GM12878 (cell line): ENCODE data around the gene REPS1. TPM values are rescaled to one million over a fixed set of nuclear protein-coding genes. Genes with fewer than 3 reads are reported as not detected.

Source experiments
- ATAC-seq: fragments of 200-7000 bp; cut with Tn5 transposase; 3 replicates; pipeline ENCODE4 v1.9.1; 2020; ENCODE audit warnings: mild to moderate bottlenecking, moderate library complexity
- BruUV-seq: library from RNA; stranded (reverse); fragments of 400-500 nt; replicated peaks from 2 replicates; lab custom pipeline; 2021; lab: Mats Ljungman, UMichigan
- CTCF ChIA-PET: fragments of 300-600 bp; sonication (Branson Sonifier 250); formaldehyde crosslinking; extraction: SDS; loops from one replicate; lab custom pipeline; 2021; ENCODE audit warnings: inconsistent platforms; lab: Yijun Ruan, JAX
- POLR2A ChIA-PET: fragments of 350-600 bp; formaldehyde crosslinking; extraction: SDS; loops from one replicate; lab custom pipeline; 2021; ENCODE audit warnings: inconsistent platforms; lab: Charles Lee
- RAD21 ChIA-PET: fragments of 300-600 bp; sonication (Branson Sonifier 250); formaldehyde crosslinking; loops from one replicate; lab custom pipeline; 2023; ENCODE audit warnings: antibody characterized with exemption; ENCODE audit not compliant: unreplicated experiment; lab: Charles Lee
- SMC1A ChIA-PET: fragments of 300-600 bp; sonication (Branson Sonifier 250); formaldehyde crosslinking; loops from one replicate; lab custom pipeline; 2023; ENCODE audit not compliant: unreplicated experiment, uncharacterized antibody; lab: Charles Lee
- DNase-seq: peaks from one replicate; pipeline ENCODE4 v3.0.0-alpha.2; 2011; ENCODE audit warnings: low read depth, low spot score
- FAIRE-seq: peaks from 3 replicates; lab custom pipeline; 2011; peaks lifted over from hg19 to GRCh38; lab: Jason Lieb, UNC
- H2AFZ ChIP-seq: 2 replicates; pipeline ENCODE4 v1.6.0; 2011; ENCODE audit warnings: low read depth, low read length, control low read depth; ENCODE audit not compliant: control insufficient read depth
- H3K27ac ChIP-seq: 2 replicates; pipeline ENCODE4 v1.5.1; 2011; ENCODE audit warnings: control low read depth; ENCODE audit not compliant: control insufficient read depth, insufficient read depth
- H3K27me3 ChIP-seq, 2 experiments: replicated peaks in 1 of 2; 2 replicates each; pipeline versions ENCODE4 v1.6.0 to v1.6.1; 2011; ENCODE audit warnings: low read length in 1 of 2; ENCODE audit not compliant: control insufficient read depth in 2 of 2, insufficient read depth in 2 of 2
- H3K36me3 ChIP-seq, 2 experiments: 2 replicates each; pipeline ENCODE4 v1.5.1; 2011; ENCODE audit warnings: low read length in 1 of 2; ENCODE audit not compliant: control insufficient read depth in 2 of 2, insufficient read depth in 2 of 2
- H3K4me1 ChIP-seq: 2 replicates; pipeline ENCODE4 v1.6.1; 2011; ENCODE audit warnings: mild to moderate bottlenecking, low read length, moderate library complexity, mixed read lengths; ENCODE audit not compliant: control insufficient read depth, insufficient read depth
- H3K4me2 ChIP-seq: 2 replicates; pipeline ENCODE4 v1.6.0; 2011; ENCODE audit warnings: control low read depth; ENCODE audit not compliant: control insufficient read depth, insufficient read depth
- H3K4me3 ChIP-seq: fragments of 200-600 bp; sonication (generic); 2 replicates; pipeline ENCODE4 v1.5.1; 2016
- H3K79me2 ChIP-seq: 2 replicates; pipeline ENCODE4 v1.6.0; 2011; ENCODE audit warnings: low read length; ENCODE audit not compliant: control insufficient read depth, insufficient read depth
- H3K9ac ChIP-seq: 2 replicates; pipeline ENCODE4 v1.8.0; 2011; ENCODE audit warnings: low read length, control low read depth, mixed read lengths; ENCODE audit not compliant: control insufficient read depth, insufficient read depth
- H3K9me3 ChIP-seq: replicated peaks from 3 replicates; pipeline ENCODE4 v1.5.1; 2011; ENCODE audit warnings: mild to moderate bottlenecking, low read length; ENCODE audit not compliant: control insufficient read depth, insufficient read depth
- H4K20me1 ChIP-seq: 2 replicates; pipeline ENCODE4 v1.6.0; 2011; ENCODE audit not compliant: control insufficient read depth, insufficient read depth
- KLF5 ChIP-seq: fragments of 450-650 bp; IDR thresholded peaks from 2 replicates; pipeline ENCODE4 v1.6.1; 2014; ENCODE audit warnings: mild to moderate bottlenecking; ENCODE audit not compliant: partially characterized antibody
- MTA3 ChIP-seq: IDR thresholded peaks from 2 replicates; pipeline ENCODE4 v1.6.1; 2012; ENCODE audit warnings: low read length, inconsistent platforms, borderline replicate concordance
- NFIC ChIP-seq: IDR thresholded peaks from 2 replicates; pipeline ENCODE4 v1.6.1; 2012; ENCODE audit warnings: low read depth, mild to moderate bottlenecking, inconsistent platforms, low read length, moderate library complexity
- NR2F1 ChIP-seq: fragments of 450-650 bp; conservative IDR thresholded peaks from 2 replicates; pipeline ENCODE4 v1.6.1; 2017; ENCODE audit warnings: mild to moderate bottlenecking
- PAX8 ChIP-seq: fragments of 450-650 bp; IDR thresholded peaks from 2 replicates; pipeline ENCODE4 v1.6.1; 2017; ENCODE audit warnings: mild to moderate bottlenecking, moderate library complexity
- RAD51 ChIP-seq: fragments of 450-650 bp; IDR thresholded peaks from 2 replicates; pipeline ENCODE4 v1.6.1; 2016; ENCODE audit warnings: moderate library complexity, mild to moderate bottlenecking, inconsistent platforms
- SRF ChIP-seq, 2 experiments: IDR thresholded peaks; 2 replicates each; pipeline ENCODE4 v1.6.1; 2011; ENCODE audit warnings: low read depth in 2 of 2, low read length in 2 of 2, mild to moderate bottlenecking in 1 of 2, moderate library complexity in 1 of 2
- STAT3 ChIP-seq: IDR thresholded peaks from 2 replicates; pipeline ENCODE4 v1.6.1; 2011; ENCODE audit warnings: low read depth, low read length, improper control_type of control experiment
- ZZZ3 ChIP-seq: IDR thresholded peaks from 2 replicates; pipeline ENCODE4 v1.6.1; 2011; ENCODE audit warnings: low read depth; ENCODE audit not compliant: control insufficient read depth, insufficient read length
- WGBS: methylation state at CpG from one replicate; pipeline ENCODE4 v1.1.6; 2016; ENCODE audit warnings: low lambda C conversion rate; ENCODE audit not compliant: insufficient replicate concordance, insufficient coverage; ENCODE audit errors: missing lambda C conversion rate; 5-methylcytosine and 5-hydroxymethylcytosine counted together
- in situ Hi-C: fragments of 300-500 bp; cut with MboI; formaldehyde crosslinking; loops from 9 replicates; pipeline ENCODE4 v1.14.3; 2018; ENCODE audit warnings: mixed read lengths
- intact Hi-C: fragments of 100-400 bp; cut with micrococcal nuclease; formaldehyde crosslinking; loops from one replicate; pipeline ENCODE4 v1.14.2; 2022; ENCODE audit not compliant: unreplicated experiment
- polyA plus RNA-seq, 11 experiments: library from polyadenylated mRNA; depleted of rRNA in 4 of 11; unstranded in 6 of 11; stranded (reverse) in 5 of 11; fragments of >200 nt; fragmentation: Nextera tagmentation in 4 of 11; fragmentation: Illumina TruSeq in 1 of 11; extraction: Ambion mirVana in 4 of 11; extraction: Trizol in 1 of 11; gene quantifications; 1 replicate in 1 of 11; 2 replicates in 10 of 11; pipeline versions ENCODE4 v1.2.1 to v1.2.3, GENCODE V29; 2011 to 2016; ENCODE audit warnings: inconsistent platforms in 2 of 11, missing spikeins in 2 of 11, low read depth in 1 of 11
- total RNA-seq, 4 experiments: library from RNA; depleted of rRNA in 3 of 4; stranded (reverse); fragments of >200 nt in 3 of 4; fragmentation: Illumina TruSeq in 1 of 4; extraction: Trizol in 1 of 4; gene quantifications; 2 replicates each; pipeline versions ENCODE4 v1.2.1 to v1.2.3, GENCODE V29; 2013 to 2021
- TF ChIP-seq, protein P1 (sequence below): fragments of 450-650 bp; IDR thresholded peaks from 2 replicates; pipeline ENCODE4 v1.6.1; 2017; ENCODE audit warnings: antibody characterized with exemption, mild to moderate bottlenecking, moderate library complexity
- TF ChIP-seq, protein P2 (sequence below): fragments of 450-650 bp; IDR thresholded peaks from 2 replicates; pipeline ENCODE4 v1.6.1; 2016; ENCODE audit warnings: mild to moderate bottlenecking
- TF ChIP-seq, protein P3 (sequence below): IDR thresholded peaks from 2 replicates; pipeline ENCODE4 v1.6.1; 2012; ENCODE audit warnings: low read depth, low read length, improper control_type of control experiment

Gene REPS1
- total and polyA plus RNA-seq, 10 of the 15 experiments (the other 5 are each of a cell fraction or from before 2014, with no cell fraction given), result 13.7 to 59.3 (median 31.7) TPM

DNA sequence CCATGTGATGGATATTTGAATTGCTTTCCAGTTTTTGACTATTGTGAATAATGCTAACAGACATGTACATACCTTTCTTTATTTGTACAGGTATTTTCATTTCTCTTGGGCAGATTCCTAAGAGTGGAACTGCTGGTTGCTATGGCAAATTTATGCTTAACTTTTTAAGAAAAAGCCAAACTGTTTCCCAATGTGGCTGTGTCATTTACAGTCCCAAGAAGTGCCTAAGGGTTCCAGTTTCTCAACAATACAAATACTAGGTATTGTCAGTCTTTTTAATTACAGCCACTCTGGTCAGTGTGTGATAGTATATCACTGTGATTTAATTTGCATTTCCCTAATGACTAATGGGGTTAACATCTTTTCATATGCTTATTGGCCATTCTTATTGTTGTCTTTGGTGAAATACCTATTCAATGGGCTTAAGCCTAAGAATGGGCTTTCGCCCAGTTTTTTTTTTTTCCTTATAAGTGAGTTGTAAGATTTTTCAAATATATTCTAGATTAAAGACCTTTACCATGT is 10.3 kb downstream of the REPS1 start:
- no peak overlapping the region for H3K4me2 ChIP-seq
- no peak overlapping the region for H3K9ac ChIP-seq
- H3K79me2 ChIP-seq, result peaks cover 84% of the 10 kb centered on the region
- no TSS peak for BruUV-seq
- H2AFZ ChIP-seq, result no peak overlapping the region
- no peaks in the 10 kb centered on the region for H3K36me3 ChIP-seq
- TF ChIP-seq NR2F1 (no peak), KLF5 (no peak), ZZZ3 (no peak), PAX8 (no peak), RAD51 (no peak), NFIC (no peak), STAT3 (no peak), SRF (IDR thresholded peaks at IDR 0.05; ENCODE audit: low read depth in 2 of 2, low read length in 2 of 2) (no peak), MTA3 (no peak)
- TF ChIP-seq, protein P1, sequence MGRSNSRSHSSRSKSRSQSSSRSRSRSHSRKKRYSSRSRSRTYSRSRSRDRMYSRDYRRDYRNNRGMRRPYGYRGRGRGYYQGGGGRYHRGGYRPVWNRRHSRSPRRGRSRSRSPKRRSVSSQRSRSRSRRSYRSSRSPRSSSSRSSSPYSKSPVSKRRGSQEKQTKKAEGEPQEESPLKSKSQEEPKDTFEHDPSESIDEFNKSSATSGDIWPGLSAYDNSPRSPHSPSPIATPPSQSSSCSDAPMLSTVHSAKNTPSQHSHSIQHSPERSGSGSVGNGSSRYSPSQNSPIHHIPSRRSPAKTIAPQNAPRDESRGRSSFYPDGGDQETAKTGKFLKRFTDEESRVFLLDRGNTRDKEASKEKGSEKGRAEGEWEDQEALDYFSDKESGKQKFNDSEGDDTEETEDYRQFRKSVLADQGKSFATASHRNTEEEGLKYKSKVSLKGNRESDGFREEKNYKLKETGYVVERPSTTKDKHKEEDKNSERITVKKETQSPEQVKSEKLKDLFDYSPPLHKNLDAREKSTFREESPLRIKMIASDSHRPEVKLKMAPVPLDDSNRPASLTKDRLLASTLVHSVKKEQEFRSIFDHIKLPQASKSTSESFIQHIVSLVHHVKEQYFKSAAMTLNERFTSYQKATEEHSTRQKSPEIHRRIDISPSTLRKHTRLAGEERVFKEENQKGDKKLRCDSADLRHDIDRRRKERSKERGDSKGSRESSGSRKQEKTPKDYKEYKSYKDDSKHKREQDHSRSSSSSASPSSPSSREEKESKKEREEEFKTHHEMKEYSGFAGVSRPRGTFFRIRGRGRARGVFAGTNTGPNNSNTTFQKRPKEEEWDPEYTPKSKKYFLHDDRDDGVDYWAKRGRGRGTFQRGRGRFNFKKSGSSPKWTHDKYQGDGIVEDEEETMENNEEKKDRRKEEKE, result no peak
- TF ChIP-seq, protein P2, sequence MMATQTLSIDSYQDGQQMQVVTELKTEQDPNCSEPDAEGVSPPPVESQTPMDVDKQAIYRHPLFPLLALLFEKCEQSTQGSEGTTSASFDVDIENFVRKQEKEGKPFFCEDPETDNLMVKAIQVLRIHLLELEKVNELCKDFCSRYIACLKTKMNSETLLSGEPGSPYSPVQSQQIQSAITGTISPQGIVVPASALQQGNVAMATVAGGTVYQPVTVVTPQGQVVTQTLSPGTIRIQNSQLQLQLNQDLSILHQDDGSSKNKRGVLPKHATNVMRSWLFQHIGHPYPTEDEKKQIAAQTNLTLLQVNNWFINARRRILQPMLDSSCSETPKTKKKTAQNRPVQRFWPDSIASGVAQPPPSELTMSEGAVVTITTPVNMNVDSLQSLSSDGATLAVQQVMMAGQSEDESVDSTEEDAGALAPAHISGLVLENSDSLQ, result no peak
- TF ChIP-seq, protein P3, sequence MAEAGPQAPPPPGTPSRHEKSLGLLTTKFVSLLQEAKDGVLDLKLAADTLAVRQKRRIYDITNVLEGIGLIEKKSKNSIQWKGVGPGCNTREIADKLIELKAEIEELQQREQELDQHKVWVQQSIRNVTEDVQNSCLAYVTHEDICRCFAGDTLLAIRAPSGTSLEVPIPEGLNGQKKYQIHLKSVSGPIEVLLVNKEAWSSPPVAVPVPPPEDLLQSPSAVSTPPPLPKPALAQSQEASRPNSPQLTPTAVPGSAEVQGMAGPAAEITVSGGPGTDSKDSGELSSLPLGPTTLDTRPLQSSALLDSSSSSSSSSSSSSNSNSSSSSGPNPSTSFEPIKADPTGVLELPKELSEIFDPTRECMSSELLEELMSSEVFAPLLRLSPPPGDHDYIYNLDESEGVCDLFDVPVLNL, result no peak
- intact Hi-C loops, result no loop called here
- CTCF ChIA-PET, result interaction anchor here (1.6 kb wide), 1 partner anchor 11 kb away, joined by 4 read pairs; the partner anchor contains the start of gene REPS1
- no peaks in the 10 kb centered on the region for H4K20me1 ChIP-seq
- FAIRE-seq, result no peak
- H3K4me1 ChIP-seq, result peaks cover 9% of the 10 kb centered on the region; the same call in 1 of the 2 replicates
- H3K4me3 ChIP-seq, result no peak overlapping the region
- H3K27ac ChIP-seq, result no peak overlapping the region
- ATAC-seq, result no peak
- no peak for DNase-seq
- in situ Hi-C loops, result no loop called here
- RAD21 ChIA-PET, result interaction anchor here (1.2 kb wide), 1 partner anchor 8 kb away, joined by 4 read pairs; no protein-coding TSS in a partner anchor
- POLR2A ChIA-PET, result interaction anchor here (0.6 kb wide), 1 partner anchor 1550 kb away, joined by 4 read pairs; no protein-coding TSS in a partner anchor
- no peaks in the 10 kb centered on the region for H3K27me3 ChIP-seq
- SMC1A ChIA-PET, result interaction anchor here (1.0 to 4.0 kb wide), 4 partner anchors 8 to 160 kb away, joined by 3 to 30 read pairs (median 6); no protein-coding TSS in a partner anchor
- H3K9me3 ChIP-seq, result no peaks in the 10 kb centered on the region
- WGBS, result 100% methylated on average over 1 of the region's 1 CpG
